Erythroblast (primary cell): ENCODE measurements around the gene PSD.

Experiments
- GATA1 ChIP-seq: IDR thresholded peaks from 2 replicates; pipeline ENCODE4 v1.6.1; 2011; ENCODE audit warnings: low read depth, mild to moderate bottlenecking, control low read depth, low read length, moderate library complexity
- POLR2A ChIP-seq: IDR thresholded peaks from 2 replicates; pipeline ENCODE4 v1.6.1; 2011; ENCODE audit warnings: mild to moderate bottlenecking, low read length

DNA sequence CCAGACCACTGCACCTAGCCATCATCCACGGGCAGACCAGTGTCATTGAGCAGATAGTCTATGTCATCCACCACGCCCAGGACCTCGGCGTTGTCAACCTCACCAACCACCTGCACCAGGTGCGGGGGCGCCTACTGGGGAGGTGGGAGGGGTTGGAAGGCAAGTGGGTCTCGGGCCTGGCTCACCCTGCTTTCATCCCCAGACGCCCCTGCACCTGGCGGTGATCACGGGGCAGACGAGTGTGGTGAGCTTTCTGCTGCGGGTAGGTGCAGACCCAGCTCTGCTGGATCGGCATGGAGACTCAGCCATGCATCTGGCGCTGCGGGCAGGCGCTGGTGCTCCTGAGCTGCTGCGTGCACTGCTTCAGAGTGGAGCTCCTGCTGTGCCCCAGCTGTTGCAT is 18.5 kb downstream of the PSD start:
- no peak for TF ChIP-seq POLR2A
- no peak for TF ChIP-seq GATA1
